Epithelial cell of proximal tubule (primary cell): Measurements from ENCODE around the gene CFAP299. TPM values are rescaled to one million over a fixed set of nuclear protein-coding genes. Genes with fewer than 3 reads are reported as not detected.

Experiments used
- DNase-seq: peaks from one replicate; pipeline ENCODE4 v3.0.0-alpha.2; 2011; ENCODE audit warnings: low read depth
- H3K4me3 ChIP-seq: 2 replicates; pipeline ENCODE4 v1.5.1; 2011; ENCODE audit warnings: low read depth, mild to moderate bottlenecking, low read length
- CTCF ChIP-seq: conservative IDR thresholded peaks from 2 replicates; pipeline ENCODE4 v1.5.1; 2012; ENCODE audit warnings: low read depth, mild to moderate bottlenecking, low read length
- total RNA-seq: library from RNA; depleted of rRNA; stranded (reverse); fragments of >200 nt; gene quantifications from 2 replicates; pipeline ENCODE4 v1.2.3, GENCODE V29; 2015

CFAP299 gene
- total RNA-seq, 1 donor from 2014 or later, result not detected

GRCh38 chr4:80507077-80507476 is 171.5 kb downstream of the CFAP299 start:
- DNase-seq, result no peak
- H3K4me3 ChIP-seq, result no peak overlapping the region
- no peak for TF ChIP-seq CTCF

DNA sequence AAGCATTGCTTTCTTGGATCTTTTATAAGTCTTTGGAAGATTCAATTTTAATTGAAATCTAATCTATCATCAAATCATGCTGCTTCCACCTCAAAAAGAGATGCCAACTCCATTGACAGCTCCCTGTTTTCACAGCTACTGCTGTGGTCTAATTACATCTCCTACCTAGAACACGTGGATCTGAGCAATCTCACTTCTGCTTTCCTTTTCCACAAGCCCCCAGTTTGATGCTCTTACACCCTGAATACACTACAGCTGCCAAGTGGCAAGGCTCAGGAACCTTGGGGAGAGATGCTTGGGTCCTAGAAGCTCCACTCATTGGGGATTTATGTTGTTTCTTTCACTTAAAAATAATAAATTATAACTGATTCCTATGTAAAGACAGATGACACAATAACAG is 172.0 kb downstream of the CFAP299 start:
- H3K4me3 ChIP-seq, result no peak overlapping the region
- TF ChIP-seq CTCF, result no peak
- DNase-seq, result no peak

- no peak for TF ChIP-seq CTCF
- DNase-seq, result no peak
- no peak overlapping the region for H3K4me3 ChIP-seq
Observed at GRCh38 chr4:80515496-80515895, 180.0 kb downstream of the CFAP299 start.

DNA sequence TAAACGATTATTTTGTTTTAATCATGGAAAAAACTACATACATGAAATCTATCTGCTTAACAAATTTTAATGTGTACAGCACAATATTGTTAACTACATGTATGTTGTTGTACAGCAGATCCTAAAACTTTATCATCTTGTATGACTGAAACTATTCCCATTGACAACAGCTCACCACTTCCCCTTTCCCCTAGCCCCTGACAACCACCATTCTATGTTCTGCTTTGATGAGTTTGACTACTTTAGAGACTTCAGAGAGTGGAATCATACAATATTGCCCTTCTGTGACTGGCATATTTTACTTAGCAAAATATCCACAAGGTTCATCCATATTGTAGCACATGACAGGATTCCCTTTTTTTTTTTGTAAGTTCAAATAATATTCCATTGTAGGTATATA is 185.9 kb downstream of the CFAP299 start:
- no peak for TF ChIP-seq CTCF
- H3K4me3 ChIP-seq, result no peak overlapping the region
- DNase-seq, result no peak

DNA sequence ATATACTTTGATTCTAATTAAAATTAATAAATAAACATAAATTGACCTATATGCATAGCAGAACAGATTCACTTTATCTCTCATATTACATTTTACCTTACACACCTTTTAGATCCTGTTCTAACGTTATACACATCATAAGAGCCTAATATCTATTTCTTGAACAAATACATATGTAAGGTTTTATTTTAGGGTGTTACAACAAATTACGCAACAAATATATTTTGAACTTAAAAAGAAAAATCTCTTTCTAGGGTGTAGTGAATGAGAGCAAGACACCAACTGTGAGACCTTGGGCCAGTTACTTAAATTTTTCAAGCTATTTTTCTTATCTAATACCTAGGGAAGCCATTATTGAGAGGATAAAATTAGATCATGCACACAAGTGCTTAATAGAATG is 191.2 kb downstream of the CFAP299 start:
- DNase-seq, result no peak
- H3K4me3 ChIP-seq, result no peak overlapping the region
- TF ChIP-seq CTCF, result no peak

- no peak overlapping the region for H3K4me3 ChIP-seq
- no peak for TF ChIP-seq CTCF
- no peak for DNase-seq
Observed at GRCh38 chr4:80529026-80529425, 193.5 kb downstream of the CFAP299 start.

- no peak for TF ChIP-seq CTCF
- no peak for DNase-seq
- H3K4me3 ChIP-seq, result no peak overlapping the region
Observed at GRCh38 chr4:80532674-80533333, 197.3 kb downstream of the CFAP299 start.
